Tibial nerve (tissue), 4 donors: ENCODE measurements around the gene C3. TPM values are rescaled to one million over a fixed set of nuclear protein-coding genes. Genes with fewer than 3 reads are reported as not detected.
"Not testable (repeated sequence)": the region's sequence is repeated elsewhere in the genome, so short reads cannot be mapped to it uniquely, and the experiment has no call there.

Source experiments
- DNase-seq, 2 donors: peaks; one replicate each; pipeline ENCODE4 v3.0.0-alpha.2; 2019; ENCODE audit warnings: low spot score in 2 of 2
- H3K27ac ChIP-seq, 4 donors: fragments of 200-600 bp; sonication (generic) in 3 of 4; one replicate each; pipeline ENCODE4 v1.5.1; 2017 to 2019; ENCODE audit warnings: mild to moderate bottlenecking in 1 of 4
- H3K27me3 ChIP-seq, 2 donors: fragments of 200-600 bp; sonication (generic) in 1 of 2; one replicate each; pipeline versions ENCODE4 v1.5.1 to v1.6.0; 2017 to 2019
- H3K36me3 ChIP-seq, 3 donors: fragments of 200-600 bp; sonication (generic); one replicate each; pipeline ENCODE4 v1.5.1; 2018 to 2019
- H3K4me1 ChIP-seq, 4 donors: fragments of 200-600 bp; sonication (generic) in 3 of 4; one replicate each; pipeline ENCODE4 v1.5.1; 2017 to 2019
- H3K4me3 ChIP-seq, 4 donors: fragments of 200-600 bp; sonication (generic) in 3 of 4; one replicate each; pipeline ENCODE4 v1.5.1; 2017 to 2019; ENCODE audit warnings: mild to moderate bottlenecking in 1 of 4, moderate library complexity in 1 of 4
- H3K9me3 ChIP-seq, 4 donors: fragments of 200-600 bp; sonication (generic) in 3 of 4; one replicate each; pipeline ENCODE4 v1.5.1; 2017 to 2019
- CTCF ChIP-seq, 5 experiments: fragments of 200-600 bp in 3 of 5; fragments of 450-650 bp in 2 of 5; sonication (generic) in 3 of 5; IDR thresholded peaks; one replicate each; pipeline ENCODE4 v1.5.1; 2016 to 2019; ENCODE audit warnings: antibody characterized with exemption in 5 of 5, mild to moderate bottlenecking in 3 of 5, moderate library complexity in 2 of 5
- EP300 ChIP-seq, 2 donors: sonication (generic); formaldehyde crosslinking; IDR thresholded peaks; one replicate each; pipeline ENCODE4 v1.6.1; 2017; ENCODE audit warnings: antibody characterized with exemption in 2 of 2, mild to moderate bottlenecking in 1 of 2
- POLR2A ChIP-seq, 2 donors: fragments of 450-650 bp; IDR thresholded peaks; one replicate each; pipeline ENCODE4 v1.6.1; 2017; ENCODE audit warnings: antibody characterized with exemption in 2 of 2, mild to moderate bottlenecking in 2 of 2, moderate library complexity in 2 of 2
- WGBS, 2 donors: methylation state at CpG; one replicate each; pipeline ENCODE4 v1.1.5; 2018; 5-methylcytosine and 5-hydroxymethylcytosine counted together
- total RNA-seq, 4 donors: library from RNA; depleted of rRNA; stranded (reverse); fragments of >200 nt; gene quantifications; one replicate each; pipeline ENCODE4 v1.1.0, GENCODE V29; 2016

C3 gene
- total RNA-seq, 4 donors from 2014 or later, result 256 to 1,128 (median 733) TPM

- 12 to 20% methylated on average over 30 of the region's 30 CpGs for WGBS, 2 donors
- H3K9me3 ChIP-seq, result no peaks in the 10 kb centered on the region
- H3K4me3 ChIP-seq, result no peak overlapping the region
- no peak overlapping the region for H3K27ac ChIP-seq
- TF ChIP-seq EP300 (IDR thresholded peaks at IDR 0.05), result no peak
- no peak for TF ChIP-seq POLR2A (IDR thresholded peaks at IDR 0.05)
- TF ChIP-seq CTCF (IDR thresholded peaks at IDR 0.05), result no peak
- H3K27me3 ChIP-seq, result peaks cover 0 to 28% of the 10 kb centered on the region in 2 donors
- H3K36me3 ChIP-seq, result peaks cover 0 to 30% (median 0%) of the 10 kb centered on the region in 3 donors
- DNase-seq, result no peak
- no peaks in the 10 kb centered on the region for H3K4me1 ChIP-seq
Measured at GRCh38 chr19:6710273-6711077, 10.0 kb downstream of the C3 start.

GRCh38 chr19:6709549-6709948 is 10.9 kb downstream of the C3 start:
- TF ChIP-seq CTCF (IDR thresholded peaks at IDR 0.05) (no peak), EP300 (IDR thresholded peaks at IDR 0.05) (no peak), POLR2A (IDR thresholded peaks at IDR 0.05) (no peak)
- H3K4me1 ChIP-seq, result no peaks in the 10 kb centered on the region
- no peak overlapping the region for H3K27ac ChIP-seq
- DNase-seq, result no peak
- H3K9me3 ChIP-seq, result no peaks in the 10 kb centered on the region
- peaks cover 0 to 30% (median 0%) of the 10 kb centered on the region in 3 donors for H3K36me3 ChIP-seq
- 49 to 50% methylated on average over 14 of the region's 14 CpGs for WGBS, 2 donors
- no peak overlapping the region for H3K4me3 ChIP-seq
- peaks cover 0 to 28% of the 10 kb centered on the region in 2 donors for H3K27me3 ChIP-seq

GRCh38 chr19:6708913-6709312 is 11.5 kb downstream of the C3 start:
- not testable (repeated sequence) for DNase-seq, H3K9me3 ChIP-seq, H3K27ac ChIP-seq, H3K4me1 ChIP-seq, H3K4me3 ChIP-seq
- Histone ChIP-seq H3K36me3 (peaks cover 0 to 30% (median 0%) of the 10 kb centered on the region in 3 donors), H3K27me3 (peaks cover 0 to 28% of the 10 kb centered on the region in 2 donors)
- 86 to 90% methylated on average over 12 of the region's 12 CpGs for WGBS, 2 donors

GRCh38 chr19:6708346-6708745 is 12.1 kb downstream of the C3 start:
- peaks cover 0 to 28% of the 10 kb centered on the region in 2 donors for H3K27me3 ChIP-seq
- H3K4me3 ChIP-seq, result no peak overlapping the region
- 70 to 76% methylated on average over 3 of the region's 3 CpGs for WGBS, 2 donors

GRCh38 chr19:6707658-6708018 is 12.8 kb downstream of the C3 start:
- Histone ChIP-seq H3K4me3 (no peak overlapping the region), H3K27me3 (peaks cover 0 to 28% of the 10 kb centered on the region in 2 donors), H3K36me3 (peaks cover 0 to 25% (median 0%) of the 10 kb centered on the region in 3 donors), H3K9me3 (no peaks in the 10 kb centered on the region), H3K27ac (no peak overlapping the region), H3K4me1 (no peaks in the 10 kb centered on the region)
- WGBS, 2 donors, result 52 to 70% methylated on average over 13 to 14 of the region's 16 CpGs
- DNase-seq, result no peak
- TF ChIP-seq EP300 (IDR thresholded peaks at IDR 0.05) (no peak), CTCF (IDR thresholded peaks at IDR 0.05) (no peak), POLR2A (IDR thresholded peaks at IDR 0.05) (no peak)

More at GRCh38 chr19:6708346-6708745, 12.1 kb downstream of the C3 start:
- Histone ChIP-seq H3K4me1 (no peaks in the 10 kb centered on the region), H3K9me3 (no peaks in the 10 kb centered on the region), H3K27ac (no peak overlapping the region), H3K36me3 (peaks cover 0 to 30% (median 0%) of the 10 kb centered on the region in 3 donors)
- no peak for TF ChIP-seq POLR2A (IDR thresholded peaks at IDR 0.05)
- no peak for DNase-seq

GRCh38 chr19:6707011-6707657 is 13.3 kb downstream of the C3 start:
- no peaks in the 10 kb centered on the region for H3K9me3 ChIP-seq
- H3K27me3 ChIP-seq, result peaks cover 0 to 28% of the 10 kb centered on the region in 2 donors
- no peak for DNase-seq
- TF ChIP-seq POLR2A (IDR thresholded peaks at IDR 0.05) (no peak), EP300 (IDR thresholded peaks at IDR 0.05) (no peak), CTCF (IDR thresholded peaks at IDR 0.05) (no peak)
- H3K27ac ChIP-seq, result no peak overlapping the region
- H3K4me1 ChIP-seq, result no peaks in the 10 kb centered on the region
- H3K4me3 ChIP-seq, result no peak overlapping the region
- H3K36me3 ChIP-seq, result peaks cover 0 to 20% (median 0%) of the 10 kb centered on the region in 3 donors
- 84 to 87% methylated on average over 21 to 38 of the region's 44 CpGs for WGBS, 2 donors
